ENCODE data around the gene WBP11.

The WBP11 gene

GRCh38 chr12:14840616-14841015, 37.3 kb upstream of the WBP11 start:
- H3K4me3 ChIP-seq (ENCODE audit: low read depth, low read length), result no peak overlapping the region
- TF ChIP-seq POLR2A (IDR thresholded peaks at IDR 0.05; ENCODE audit: extremely low read depth, insufficient read length) (no peak), MYC (IDR thresholded peaks at IDR 0.05; ENCODE audit: low read depth, low read length) (no peak)
- TF ChIP-seq, protein P1, sequence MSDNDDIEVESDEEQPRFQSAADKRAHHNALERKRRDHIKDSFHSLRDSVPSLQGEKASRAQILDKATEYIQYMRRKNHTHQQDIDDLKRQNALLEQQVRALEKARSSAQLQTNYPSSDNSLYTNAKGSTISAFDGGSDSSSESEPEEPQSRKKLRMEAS (IDR thresholded peaks at IDR 0.05; ENCODE audit: low read depth, low read length), result no peak
- TF ChIP-seq, protein P2, sequence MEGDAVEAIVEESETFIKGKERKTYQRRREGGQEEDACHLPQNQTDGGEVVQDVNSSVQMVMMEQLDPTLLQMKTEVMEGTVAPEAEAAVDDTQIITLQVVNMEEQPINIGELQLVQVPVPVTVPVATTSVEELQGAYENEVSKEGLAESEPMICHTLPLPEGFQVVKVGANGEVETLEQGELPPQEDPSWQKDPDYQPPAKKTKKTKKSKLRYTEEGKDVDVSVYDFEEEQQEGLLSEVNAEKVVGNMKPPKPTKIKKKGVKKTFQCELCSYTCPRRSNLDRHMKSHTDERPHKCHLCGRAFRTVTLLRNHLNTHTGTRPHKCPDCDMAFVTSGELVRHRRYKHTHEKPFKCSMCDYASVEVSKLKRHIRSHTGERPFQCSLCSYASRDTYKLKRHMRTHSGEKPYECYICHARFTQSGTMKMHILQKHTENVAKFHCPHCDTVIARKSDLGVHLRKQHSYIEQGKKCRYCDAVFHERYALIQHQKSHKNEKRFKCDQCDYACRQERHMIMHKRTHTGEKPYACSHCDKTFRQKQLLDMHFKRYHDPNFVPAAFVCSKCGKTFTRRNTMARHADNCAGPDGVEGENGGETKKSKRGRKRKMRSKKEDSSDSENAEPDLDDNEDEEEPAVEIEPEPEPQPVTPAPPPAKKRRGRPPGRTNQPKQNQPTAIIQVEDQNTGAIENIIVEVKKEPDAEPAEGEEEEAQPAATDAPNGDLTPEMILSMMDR (IDR thresholded peaks at IDR 0.05; ENCODE audit: low read depth, low read length), result no peak
- no peak for DNase-seq (ENCODE audit: low read depth)

GRCh38 chr12:14839262-14839661, 36.0 kb upstream of the WBP11 start:
- no peak for DNase-seq (ENCODE audit: low read depth)
- TF ChIP-seq POLR2A (IDR thresholded peaks at IDR 0.05; ENCODE audit: extremely low read depth, insufficient read length) (no peak), MYC (IDR thresholded peaks at IDR 0.05; ENCODE audit: low read depth, low read length) (no peak)
- TF ChIP-seq, protein P2 (IDR thresholded peaks at IDR 0.05; ENCODE audit: low read depth, low read length), result no peak
- TF ChIP-seq, protein P1 (IDR thresholded peaks at IDR 0.05; ENCODE audit: low read depth, low read length), result no peak

DNA sequence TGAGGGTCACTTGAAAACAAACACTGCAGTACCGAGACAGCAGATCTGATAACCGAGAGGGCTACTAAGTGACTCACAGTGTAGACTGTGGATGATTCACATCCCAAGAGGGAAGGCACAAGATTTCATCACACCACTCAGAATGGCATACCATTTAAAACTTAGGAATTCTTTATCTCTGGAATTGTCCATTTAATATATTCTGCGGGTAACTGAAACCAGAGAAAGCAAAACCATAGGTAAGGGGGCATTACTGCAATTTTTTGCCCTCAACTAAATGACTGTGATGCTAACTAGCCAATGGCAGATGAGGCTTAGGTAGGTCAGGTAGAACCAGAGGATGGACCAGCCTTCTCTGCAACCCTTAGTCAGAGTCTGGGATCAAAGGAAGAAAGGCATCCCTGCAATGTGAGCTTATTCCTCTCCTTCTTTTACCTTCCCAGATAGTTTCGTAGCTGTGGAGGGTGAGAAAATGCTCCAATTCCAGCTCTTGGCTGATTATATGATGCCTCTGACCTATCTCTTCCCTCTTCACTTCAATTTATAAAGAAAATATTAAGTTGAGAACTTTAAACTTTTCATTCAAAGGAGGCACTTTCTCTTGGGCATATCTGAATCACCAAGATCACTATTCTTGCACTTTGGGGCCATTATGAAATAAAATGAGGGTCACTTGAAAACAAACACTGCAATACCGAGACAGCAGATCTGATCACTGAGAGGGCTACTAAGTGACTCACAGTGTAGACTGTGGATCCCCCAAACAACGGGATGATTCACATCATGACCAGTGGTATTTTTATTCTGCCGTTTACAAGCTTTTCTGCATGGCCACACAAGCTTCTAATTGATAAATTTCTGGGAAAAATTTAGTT, 33.3 kb upstream of the WBP11 start:
- TF ChIP-seq POLR2A (IDR thresholded peaks at IDR 0.05; ENCODE audit: extremely low read depth, insufficient read length) (no peak), MYC (IDR thresholded peaks at IDR 0.05; ENCODE audit: low read depth, low read length) (no peak)
- TF ChIP-seq, protein P2 (IDR thresholded peaks at IDR 0.05; ENCODE audit: low read depth, low read length), result no peak
- TF ChIP-seq, protein P1 (IDR thresholded peaks at IDR 0.05; ENCODE audit: low read depth, low read length), result no peak
- DNase-seq (ENCODE audit: low read depth), result peak; percentile 38
- H3K4me3 ChIP-seq (ENCODE audit: low read depth, low read length), result no peak overlapping the region

More at GRCh38 chr12:14839262-14839661, 36.0 kb upstream of the WBP11 start:
- H3K4me3 ChIP-seq (ENCODE audit: low read depth, low read length), result no peak overlapping the region

GRCh38 chr12:14834509-14834908, 31.2 kb upstream of the WBP11 start:
- TF ChIP-seq POLR2A (IDR thresholded peaks at IDR 0.05; ENCODE audit: extremely low read depth, insufficient read length) (no peak), MYC (IDR thresholded peaks at IDR 0.05; ENCODE audit: low read depth, low read length) (no peak)
- TF ChIP-seq, protein P2 (IDR thresholded peaks at IDR 0.05; ENCODE audit: low read depth, low read length), result no peak
- TF ChIP-seq, protein P1 (IDR thresholded peaks at IDR 0.05; ENCODE audit: low read depth, low read length), result no peak
- no peak for DNase-seq (ENCODE audit: low read depth)
- no peak overlapping the region for H3K4me3 ChIP-seq (ENCODE audit: low read depth, low read length)

- TF ChIP-seq, protein P2 (IDR thresholded peaks at IDR 0.05; ENCODE audit: low read depth, low read length), result no peak
- TF ChIP-seq, protein P1 (IDR thresholded peaks at IDR 0.05; ENCODE audit: low read depth, low read length), result no peak
- TF ChIP-seq POLR2A (IDR thresholded peaks at IDR 0.05; ENCODE audit: extremely low read depth, insufficient read length), result no peak
- no peak for TF ChIP-seq MYC (IDR thresholded peaks at IDR 0.05; ENCODE audit: low read depth, low read length)
- H3K4me3 ChIP-seq (ENCODE audit: low read depth, low read length), result no peak overlapping the region
- DNase-seq (ENCODE audit: low read depth), result no peak
These were observed 30.7 kb upstream of the WBP11 start for GRCh38 chr12:14833952-14834351.

Data from NB4 (cell line).